Measurements from ENCODE around the gene P2RY14.

DNA sequence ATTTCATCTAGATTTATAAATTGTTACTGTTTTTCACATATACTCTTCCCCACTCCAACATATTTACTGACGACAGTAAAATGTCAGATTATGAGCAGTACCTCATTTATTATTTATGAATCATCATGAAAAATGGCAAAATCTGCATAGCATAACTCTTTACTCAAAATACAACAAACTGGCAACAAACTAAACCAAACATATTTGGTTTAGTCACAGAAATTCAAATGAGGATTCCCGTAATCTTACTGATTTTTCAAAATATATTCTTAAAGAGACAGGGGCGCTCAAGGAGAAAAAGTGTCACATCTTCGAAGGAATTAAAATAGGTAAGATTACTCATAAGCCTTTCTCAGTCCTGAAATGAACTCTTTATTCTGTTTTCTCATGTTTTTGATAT, 41.3 kb upstream of the P2RY14 start:
- no peak for TF ChIP-seq CTCF (conservative IDR thresholded peaks at IDR 0.05)
- TF ChIP-seq ZFX (IDR thresholded peaks at IDR 0.05), result no peak

Data from C4-2B (cell line).